Dedifferentiated amniotic fluid mesenchymal stem cell (primary cell): ENCODE results near the gene CDC42BPA.
"Not testable (repeated sequence)": the region's sequence is repeated elsewhere in the genome, so short reads cannot be mapped to it uniquely, and the experiment has no call there.

ENCODE experiments used
- DNase-seq: peaks from one replicate; pipeline ENCODE4 v3.0.0-alpha.2; 2016; ENCODE audit errors: extremely low spot score

The CDC42BPA gene

DNA sequence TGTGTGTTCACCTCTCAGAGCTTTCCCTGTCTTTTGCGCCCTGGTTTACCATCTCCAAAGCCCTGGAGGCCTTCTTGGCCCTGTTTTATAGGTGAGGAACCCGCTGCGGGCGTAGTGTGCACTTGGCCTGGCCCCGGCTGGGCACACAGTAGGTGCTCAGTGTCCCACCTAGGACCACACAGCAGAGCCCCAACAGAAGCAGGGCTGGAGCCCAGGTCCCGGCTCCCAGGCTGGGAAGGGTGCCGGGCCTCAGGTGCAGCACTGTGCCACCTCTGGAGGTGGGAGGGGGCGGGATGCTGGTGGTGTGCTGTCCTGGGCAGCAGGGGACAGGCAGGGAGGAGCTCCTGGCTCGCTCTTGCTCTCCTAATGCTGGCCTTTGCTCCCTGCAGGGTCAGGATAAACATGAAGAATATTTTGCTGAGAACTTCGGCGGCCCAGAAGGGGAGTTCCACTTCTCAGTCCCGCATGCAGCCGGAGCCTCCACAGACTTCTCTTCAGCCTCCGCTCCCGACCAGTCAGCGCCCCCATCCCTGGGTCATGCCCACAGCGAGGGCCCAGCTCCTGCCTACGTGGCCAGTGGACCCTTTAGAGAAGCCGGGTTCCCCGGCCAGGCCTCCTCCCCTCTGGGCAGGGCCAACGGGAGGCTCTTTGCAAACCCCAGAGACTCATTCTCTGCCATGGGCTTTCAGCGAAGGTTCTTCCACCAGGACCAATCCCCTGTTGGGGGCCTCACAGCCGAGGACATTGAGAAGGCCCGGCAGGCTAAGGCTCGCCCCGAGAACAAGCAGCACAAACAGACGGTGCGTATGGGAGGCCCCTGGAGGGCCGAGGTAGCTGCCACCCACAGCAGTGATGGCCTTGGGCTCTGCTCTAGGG, 353.4 kb downstream of the CDC42BPA start:
- no peak for DNase-seq

DNA sequence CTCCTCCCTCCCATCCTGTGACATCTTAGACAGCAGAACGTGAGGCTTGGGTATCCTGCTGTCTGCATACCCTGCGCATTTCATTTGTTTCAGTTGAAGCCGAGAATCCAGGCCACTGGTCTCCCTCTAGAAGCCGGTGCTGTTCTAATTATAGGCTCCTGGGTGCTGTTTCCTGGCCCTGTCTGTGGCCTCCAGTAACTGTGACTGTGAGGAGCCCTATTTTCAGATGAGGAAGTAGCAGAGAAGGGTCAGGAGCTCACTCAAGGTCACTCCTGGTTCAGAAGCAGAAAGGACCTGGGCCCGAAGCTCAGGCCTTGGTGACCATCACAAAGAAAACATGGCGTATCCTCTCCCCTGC, 354.2 kb downstream of the CDC42BPA start:
- no peak for DNase-seq

DNA sequence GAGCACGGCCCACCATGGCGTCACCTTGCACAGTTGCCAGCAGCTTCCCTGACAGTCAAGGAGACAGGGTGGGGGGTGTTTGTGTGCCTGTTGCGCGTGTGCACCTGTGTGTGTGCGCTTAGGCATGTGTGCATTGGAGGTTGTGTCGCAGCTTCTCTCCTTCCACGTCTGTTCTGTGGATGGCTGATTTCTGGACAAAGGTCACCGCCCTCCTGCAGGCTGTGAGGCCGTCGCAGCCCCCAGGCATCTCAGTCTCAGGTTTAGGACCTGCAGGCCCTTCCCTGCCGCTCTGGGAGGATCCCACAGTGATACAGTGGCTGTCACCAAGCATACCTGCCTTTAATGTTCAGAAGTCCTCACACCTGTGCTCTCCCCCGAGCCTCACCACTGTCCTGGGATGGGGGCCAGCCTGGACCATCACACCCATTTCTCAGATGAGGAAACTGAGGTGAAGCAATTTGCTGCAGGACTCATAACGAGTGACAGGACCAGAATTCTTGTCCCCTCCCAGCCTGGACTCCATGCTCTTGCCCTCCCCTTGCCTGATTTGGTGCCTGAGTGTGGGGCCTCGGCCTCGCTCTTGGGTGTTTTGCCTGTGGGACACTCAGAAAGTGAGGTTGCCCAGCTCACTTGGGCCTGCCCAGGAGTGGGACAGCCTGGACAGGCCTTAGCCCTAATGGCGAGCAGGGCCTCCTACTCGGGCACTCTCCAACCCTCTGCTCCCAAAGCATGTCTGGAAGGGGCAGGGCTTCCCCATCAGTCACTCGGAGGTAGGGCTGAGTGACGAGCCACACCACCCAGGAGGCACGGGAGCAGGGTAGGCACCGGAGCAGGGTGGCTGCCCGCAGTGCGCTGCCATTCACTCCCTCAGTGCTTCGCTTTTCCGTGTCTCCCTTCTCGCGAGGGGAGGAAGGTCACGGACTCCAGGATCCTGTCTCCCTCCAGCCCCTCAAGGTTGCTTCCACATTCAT, 355.6 kb downstream of the CDC42BPA start:
- DNase-seq, result no peak

DNA sequence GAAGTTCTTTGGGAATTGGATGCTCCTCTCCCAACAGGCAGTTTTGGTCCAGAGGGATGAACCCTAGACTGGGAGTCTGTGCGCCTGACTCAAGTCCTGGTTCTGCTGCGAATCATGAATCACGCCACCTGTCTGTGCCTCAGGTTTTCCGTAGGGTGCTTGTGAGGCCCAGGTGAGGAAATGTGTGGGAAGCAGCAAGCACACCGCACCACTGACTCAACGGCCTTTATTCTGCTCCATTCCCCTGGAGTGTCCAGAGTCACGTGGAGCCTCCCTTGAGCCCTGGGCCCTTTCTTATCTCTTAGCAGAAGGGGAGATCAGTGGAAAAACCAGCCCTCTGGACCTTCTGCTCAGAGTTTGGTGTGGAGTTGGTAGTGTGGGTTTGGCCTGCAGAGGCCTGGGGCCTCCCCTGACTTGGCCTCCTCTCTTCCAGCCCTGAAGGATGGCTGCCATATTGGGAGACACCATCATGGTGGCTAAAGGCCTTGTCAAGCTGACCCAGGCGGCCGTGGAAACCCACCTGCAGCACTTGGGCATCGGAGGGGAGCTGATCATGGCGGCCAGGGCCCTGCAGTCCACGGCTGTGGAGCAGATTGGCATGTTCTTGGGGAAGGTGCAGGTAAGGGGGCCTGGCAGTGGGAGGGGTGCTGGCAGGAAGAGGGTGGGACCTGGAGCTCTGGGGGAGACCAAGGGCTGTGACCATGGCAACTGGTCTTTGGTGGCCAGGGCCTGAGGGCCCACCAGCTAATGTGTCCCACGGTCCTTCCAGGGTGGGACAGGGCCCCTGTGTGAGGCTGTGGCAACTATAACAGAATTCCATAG, 357.1 kb downstream of the CDC42BPA start:
- no peak for DNase-seq

DNA sequence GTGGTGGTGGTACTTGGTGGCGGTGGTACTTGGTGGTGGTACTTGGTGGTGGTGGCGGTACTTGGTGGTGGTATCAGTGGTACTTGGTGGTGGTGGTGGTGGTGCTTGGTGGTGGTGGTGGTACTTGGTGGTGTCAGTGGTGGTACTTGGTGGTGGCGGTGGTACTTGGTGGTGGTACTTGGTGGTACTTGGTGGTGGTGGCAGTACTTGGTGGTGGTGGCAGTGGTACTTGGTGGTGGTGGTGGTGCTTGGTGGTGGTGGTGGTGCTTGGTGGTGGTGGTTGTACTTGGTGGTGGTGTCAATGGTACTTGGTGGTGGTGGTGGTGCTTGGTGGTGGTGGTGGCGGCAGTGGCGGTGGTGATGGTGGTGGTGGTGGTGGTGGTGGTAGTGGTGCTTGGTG, 358.0 kb downstream of the CDC42BPA start:
- DNase-seq, result no peak

- DNase-seq, result no peak
These were observed 360.0 kb downstream of the CDC42BPA start for GRCh38 chr1:226958300-226958699.

GRCh38 chr1:226957714-226958113, 360.6 kb downstream of the CDC42BPA start:
- no peak for DNase-seq

DNA sequence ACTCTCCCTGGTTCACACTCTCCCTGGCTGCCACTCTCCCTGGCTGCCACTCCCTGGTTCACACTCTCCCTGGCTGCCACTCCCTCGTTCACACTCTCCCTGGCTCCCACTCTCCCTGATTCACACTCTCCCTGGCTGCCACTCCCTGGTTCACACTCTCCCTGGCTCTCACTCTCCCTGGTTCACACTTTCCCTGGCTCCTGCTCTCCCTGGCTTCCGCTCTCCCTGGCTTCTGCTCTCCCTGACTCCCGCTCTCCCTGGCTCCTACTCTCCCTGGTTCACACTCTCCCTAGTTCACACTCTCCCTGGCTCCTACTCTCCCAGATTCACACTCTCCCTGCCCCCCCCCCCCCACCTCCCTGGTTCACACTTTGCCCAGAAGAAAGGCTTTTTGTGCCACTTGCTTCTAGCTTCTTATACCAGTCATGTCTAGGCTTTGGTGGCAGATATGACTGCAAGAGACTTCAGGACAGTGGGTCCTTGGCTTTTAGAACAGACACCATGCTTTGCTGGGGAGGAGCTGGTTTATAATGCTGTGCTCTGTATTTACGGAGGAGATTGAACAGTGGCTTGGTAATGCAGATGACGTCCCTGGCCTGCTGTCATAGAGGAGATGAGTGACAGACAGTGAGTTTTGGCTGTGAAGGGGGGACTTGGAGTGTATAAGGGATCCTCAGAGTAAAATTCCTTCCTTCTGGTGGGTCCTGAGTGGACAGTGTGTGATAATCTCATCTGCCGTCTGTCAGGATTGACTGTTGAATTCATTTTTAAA, 361.2 kb downstream of the CDC42BPA start:
- no peak for DNase-seq

- not testable (repeated sequence) for DNase-seq
These were observed 362.4 kb downstream of the CDC42BPA start for GRCh38 chr1:226955857-226956256.

DNA sequence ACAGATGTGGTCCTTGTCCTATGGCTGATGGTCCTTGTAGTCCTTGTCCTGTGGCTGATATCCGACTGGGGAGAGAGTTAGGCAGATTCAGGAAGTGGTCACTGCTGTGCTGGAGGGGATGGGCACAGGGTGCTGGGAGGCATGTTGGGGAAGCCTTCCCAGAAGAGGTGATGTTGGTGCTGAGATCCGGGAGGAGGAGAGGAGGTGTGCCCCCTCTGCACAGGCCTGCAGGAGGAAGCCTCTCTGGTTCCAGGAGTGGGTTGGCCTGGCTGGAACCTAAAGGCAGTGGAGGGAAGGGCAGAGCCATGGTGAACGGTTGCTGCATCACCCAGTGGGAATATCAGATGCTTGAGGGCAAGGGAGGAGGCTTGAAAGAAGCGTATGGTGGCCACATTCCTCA, 363.5 kb downstream of the CDC42BPA start:
- no peak for DNase-seq

DNA sequence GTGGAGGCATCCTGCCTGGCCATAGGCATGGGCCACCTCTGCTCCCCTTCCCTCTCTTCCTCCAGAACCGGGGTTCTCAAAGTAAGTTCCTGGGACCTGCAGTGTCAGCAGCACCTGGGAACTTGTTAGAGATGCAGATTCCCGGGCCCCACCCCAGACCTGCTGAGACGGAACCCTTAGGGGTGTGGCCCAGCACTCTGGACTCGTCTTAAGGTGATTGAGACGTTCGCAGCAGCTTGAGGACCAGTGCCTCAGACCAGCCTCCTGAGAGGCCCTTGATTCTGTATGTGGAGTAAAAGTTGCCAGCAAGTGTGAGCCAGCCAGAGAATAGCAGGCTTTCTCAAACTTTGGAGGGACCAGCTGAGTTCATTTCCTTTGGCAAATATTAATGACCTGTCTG, 364.0 kb downstream of the CDC42BPA start:
- DNase-seq, result no peak

DNA sequence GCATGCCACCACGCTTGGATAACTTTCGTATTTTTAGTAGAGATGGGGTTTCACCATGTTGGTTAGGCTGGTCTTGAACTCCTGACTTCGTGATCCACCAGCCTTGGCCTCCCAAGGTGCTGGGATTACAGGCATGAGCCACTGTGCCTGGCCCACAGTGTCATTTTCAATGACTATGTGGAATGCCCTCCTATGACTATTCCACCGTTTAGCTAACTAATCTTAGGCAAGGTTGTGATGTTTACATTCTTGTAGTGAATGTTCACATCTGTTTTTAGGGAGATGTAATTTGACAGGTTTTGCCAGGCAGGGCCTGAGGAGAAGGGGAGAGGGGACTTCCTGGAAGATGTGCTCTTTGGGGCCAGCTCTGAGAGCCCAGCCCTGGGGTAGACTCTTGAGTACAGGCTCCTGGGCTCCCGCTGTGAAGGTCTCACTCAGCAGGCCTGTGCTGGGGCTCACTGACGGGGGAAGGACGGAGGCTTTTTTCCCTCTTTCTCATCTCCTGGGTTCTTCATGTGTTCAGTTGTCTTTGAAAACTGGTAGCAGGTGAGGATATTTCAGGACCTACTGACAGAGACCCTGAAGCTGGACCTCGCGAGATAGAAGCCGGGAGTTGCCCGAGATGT, 365.0 kb downstream of the CDC42BPA start:
- DNase-seq, result no peak

GRCh38 chr1:226952118-226952441, 366.2 kb downstream of the CDC42BPA start:
- no peak for DNase-seq

GRCh38 chr1:226951286-226952117, 366.8 kb downstream of the CDC42BPA start:
- no peak for DNase-seq

- no peak for DNase-seq
These were observed 367.4 kb downstream of the CDC42BPA start for GRCh38 chr1:226950871-226951270.

DNA sequence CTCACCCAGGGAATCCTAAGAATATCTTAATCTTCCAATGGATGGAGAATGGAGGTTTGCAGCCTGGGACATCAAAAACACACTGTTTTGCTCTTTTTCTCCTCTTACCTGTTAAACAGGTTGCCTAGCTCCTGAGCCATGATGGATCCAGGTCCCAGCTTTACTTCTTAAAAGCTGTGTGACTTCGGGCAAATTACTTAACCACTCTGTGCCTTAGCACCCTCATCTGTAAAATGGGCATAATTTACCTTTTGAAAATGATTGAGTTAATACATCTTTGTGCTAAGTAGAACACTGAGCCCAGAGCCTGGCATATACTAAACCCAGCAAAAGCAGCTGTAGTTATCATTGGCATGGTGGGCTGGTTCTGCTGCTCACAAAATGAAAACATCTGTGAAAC, 368.0 kb downstream of the CDC42BPA start:
- DNase-seq, result no peak

DNA sequence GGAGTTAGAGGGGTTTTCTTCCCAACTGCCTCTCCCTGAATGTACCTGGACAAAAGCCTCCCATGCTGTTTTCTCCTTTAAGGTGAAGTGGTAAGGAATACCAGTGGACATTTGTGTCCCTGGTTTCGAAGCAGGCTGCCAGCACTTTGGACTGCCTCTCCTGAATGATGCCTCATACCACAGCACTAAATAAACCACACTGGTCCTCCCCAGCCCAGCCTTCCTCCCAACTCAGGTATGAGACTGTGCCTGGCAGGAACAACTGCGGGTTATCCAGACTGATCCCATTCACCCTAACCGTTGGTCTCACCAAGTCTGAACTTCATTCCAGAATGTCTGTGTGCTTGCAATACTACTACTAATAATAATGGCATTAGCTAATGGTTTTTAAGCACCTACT, 368.9 kb downstream of the CDC42BPA start:
- no peak for DNase-seq

DNA sequence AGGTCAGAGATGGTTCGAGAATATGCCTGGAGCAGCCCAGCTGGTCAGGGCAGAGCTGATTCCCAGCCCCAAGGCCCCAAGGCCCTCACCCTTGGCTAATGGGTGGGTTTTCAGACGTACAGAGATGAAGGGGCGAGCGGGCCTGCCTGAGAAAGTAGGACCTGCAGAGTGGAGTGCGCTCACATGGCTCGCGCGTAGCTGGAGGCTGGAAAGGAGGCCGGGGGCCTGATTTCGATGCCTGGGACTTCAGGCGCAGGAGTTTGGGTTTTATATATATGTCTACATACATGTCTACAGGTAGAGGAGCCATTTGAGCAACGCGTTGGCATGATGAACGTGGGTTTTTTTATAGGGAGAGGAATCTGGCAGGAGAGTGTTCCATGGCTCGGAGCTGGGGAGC, 369.3 kb downstream of the CDC42BPA start:
- no peak for DNase-seq

DNA sequence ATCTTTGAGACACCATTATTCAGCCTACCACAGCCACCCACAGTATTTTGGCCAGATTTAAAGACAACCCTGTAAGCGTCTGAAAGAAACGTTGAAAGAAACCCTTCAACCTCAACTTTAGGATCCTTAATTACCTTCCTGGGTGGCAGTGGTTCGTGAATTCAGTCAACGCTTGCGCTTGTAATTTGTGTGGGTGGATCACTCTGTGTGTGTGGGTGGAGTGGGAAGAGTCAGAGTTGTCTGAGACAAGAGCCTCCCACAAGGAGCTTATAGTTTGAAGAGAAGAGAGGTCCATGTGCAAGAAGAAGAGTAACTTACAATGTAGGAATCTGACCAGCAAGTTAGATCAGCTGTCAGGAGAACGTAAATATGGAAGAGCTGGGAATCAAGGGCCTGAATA, 369.8 kb downstream of the CDC42BPA start:
- DNase-seq, result no peak

- no peak for DNase-seq
These were observed 370.2 kb downstream of the CDC42BPA start for GRCh38 chr1:226948051-226948450.
